ENCODE measurements around the gene DENND6B.
"Not testable (repeated sequence)": the region's sequence is repeated elsewhere in the genome, so short reads cannot be mapped to it uniquely, and the experiment has no call there.

DENND6B gene

DNA sequence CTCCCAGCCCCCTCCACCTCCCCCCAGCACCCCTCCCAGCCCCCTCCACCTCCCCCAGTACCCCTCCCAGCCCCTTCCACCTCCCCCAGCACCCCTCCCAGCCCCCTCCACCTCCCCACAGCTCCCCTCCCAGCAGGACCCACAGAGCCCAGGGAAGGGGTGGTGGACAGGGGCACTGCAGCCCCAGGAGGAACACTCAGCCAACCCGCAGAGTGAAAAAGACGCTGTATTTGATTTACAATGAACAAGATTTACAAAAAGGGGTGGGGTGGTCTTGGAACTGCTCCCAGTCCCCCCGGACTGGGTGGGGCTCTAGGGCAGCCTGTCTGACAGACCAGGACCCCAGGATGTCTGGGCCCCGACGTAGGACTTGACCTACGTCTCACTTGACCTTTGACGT, 52.0 kb downstream of the DENND6B start:
- DNase-seq: no peak
- H3K9me3 ChIP-seq (replicated peaks; ENCODE audit: insufficient read depth, low read length): no peaks in the 10 kb centered on the region
- no peak for TF ChIP-seq EZH2 (optimal IDR thresholded peaks at IDR 0.05; ENCODE audit: low read depth, low read length)
- no peak for TF ChIP-seq EZH2phosphoT487 (IDR thresholded peaks at IDR 0.05; ENCODE audit: low read length)
- TF ChIP-seq, protein P1, sequence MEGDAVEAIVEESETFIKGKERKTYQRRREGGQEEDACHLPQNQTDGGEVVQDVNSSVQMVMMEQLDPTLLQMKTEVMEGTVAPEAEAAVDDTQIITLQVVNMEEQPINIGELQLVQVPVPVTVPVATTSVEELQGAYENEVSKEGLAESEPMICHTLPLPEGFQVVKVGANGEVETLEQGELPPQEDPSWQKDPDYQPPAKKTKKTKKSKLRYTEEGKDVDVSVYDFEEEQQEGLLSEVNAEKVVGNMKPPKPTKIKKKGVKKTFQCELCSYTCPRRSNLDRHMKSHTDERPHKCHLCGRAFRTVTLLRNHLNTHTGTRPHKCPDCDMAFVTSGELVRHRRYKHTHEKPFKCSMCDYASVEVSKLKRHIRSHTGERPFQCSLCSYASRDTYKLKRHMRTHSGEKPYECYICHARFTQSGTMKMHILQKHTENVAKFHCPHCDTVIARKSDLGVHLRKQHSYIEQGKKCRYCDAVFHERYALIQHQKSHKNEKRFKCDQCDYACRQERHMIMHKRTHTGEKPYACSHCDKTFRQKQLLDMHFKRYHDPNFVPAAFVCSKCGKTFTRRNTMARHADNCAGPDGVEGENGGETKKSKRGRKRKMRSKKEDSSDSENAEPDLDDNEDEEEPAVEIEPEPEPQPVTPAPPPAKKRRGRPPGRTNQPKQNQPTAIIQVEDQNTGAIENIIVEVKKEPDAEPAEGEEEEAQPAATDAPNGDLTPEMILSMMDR (IDR thresholded peaks at IDR 0.05; ENCODE audit: low read length): no peak
- H3K9me2 ChIP-seq (replicated peaks; ENCODE audit: insufficient read depth, low read length): no peaks in the 10 kb centered on the region
- no peak overlapping the region for H3K27ac ChIP-seq (ENCODE audit: low read length)
- no peaks in the 10 kb centered on the region for H3K36me3 ChIP-seq (replicated peaks; ENCODE audit: insufficient read depth, low read length)
- H2AFZ ChIP-seq (ENCODE audit: low read length): no peak overlapping the region
- H3K79me2 ChIP-seq (ENCODE audit: low read length): no peaks in the 10 kb centered on the region
- no peak overlapping the region for H3K4me3 ChIP-seq (ENCODE audit: low read length)
- no peak overlapping the region for H3K4me2 ChIP-seq (ENCODE audit: low read depth, low read length)
- H3F3A ChIP-seq (ENCODE audit: insufficient read depth, low read length): peaks cover 11% of the 10 kb centered on the region
- peaks cover 15% of the 10 kb centered on the region for H3K27me3 ChIP-seq (replicated peaks; ENCODE audit: insufficient read depth, low read length)
- no peaks in the 10 kb centered on the region for H4K20me1 ChIP-seq (ENCODE audit: insufficient read depth, low read length)
- H3K4me1 ChIP-seq (ENCODE audit: low read length): peaks cover 14% of the 10 kb centered on the region; the same call in 1 of the 2 replicates
- no peak overlapping the region for H3K9ac ChIP-seq (ENCODE audit: low read length)

DNA sequence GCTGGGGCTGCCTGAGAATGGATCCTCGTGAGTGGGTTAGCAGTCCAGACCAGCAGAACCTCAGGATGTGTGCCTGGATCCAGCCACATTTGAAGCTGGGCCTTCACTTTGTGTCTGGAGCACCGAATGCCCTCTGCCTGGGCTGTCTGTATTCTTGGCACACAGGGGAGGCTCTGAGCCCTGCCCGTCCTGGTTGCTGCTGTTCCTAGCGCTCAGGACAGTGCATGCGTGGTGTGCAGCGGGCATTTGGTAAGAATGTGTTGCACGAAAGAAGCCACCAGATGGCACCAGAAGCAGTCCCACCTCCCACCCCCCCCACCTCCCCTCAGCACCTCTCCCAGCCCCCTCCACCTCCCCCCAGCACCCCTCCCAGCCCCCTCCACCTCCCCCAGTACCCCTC, 52.5 kb downstream of the DENND6B start:
- H3K36me3 ChIP-seq (replicated peaks; ENCODE audit: insufficient read depth, low read length): no peaks in the 10 kb centered on the region
- DNase-seq: peak; percentile 65

GRCh38 chr22:50273781-50274180, 53.0 kb downstream of the DENND6B start:
- H3F3A ChIP-seq (ENCODE audit: insufficient read depth, low read length): peaks cover 15% of the 10 kb centered on the region
- H3K4me2 ChIP-seq (ENCODE audit: low read depth, low read length); H3K79me2 ChIP-seq (ENCODE audit: low read length); H4K20me1 ChIP-seq (ENCODE audit: insufficient read depth, low read length); H3K36me3 ChIP-seq (replicated peaks; ENCODE audit: insufficient read depth, low read length); H3K9me3 ChIP-seq (replicated peaks; ENCODE audit: insufficient read depth, low read length); H3K9me2 ChIP-seq (replicated peaks; ENCODE audit: insufficient read depth, low read length); H3K9ac ChIP-seq (ENCODE audit: low read length); H3K27ac ChIP-seq (ENCODE audit: low read length); H2AFZ ChIP-seq (ENCODE audit: low read length); H3K4me3 ChIP-seq (ENCODE audit: low read length); DNase-seq: not testable (repeated sequence)
- peaks cover 20% of the 10 kb centered on the region for H3K27me3 ChIP-seq (replicated peaks; ENCODE audit: insufficient read depth, low read length)
- H3K4me1 ChIP-seq (ENCODE audit: low read length): peaks cover 14% of the 10 kb centered on the region; the same call in 1 of the 2 replicates

More for the DNA sequence above, 52.5 kb downstream of the DENND6B start:
- no peaks in the 10 kb centered on the region for H4K20me1 ChIP-seq (ENCODE audit: insufficient read depth, low read length)
- no peak overlapping the region for H3K27ac ChIP-seq (ENCODE audit: low read length)
- TF ChIP-seq EZH2phosphoT487 (IDR thresholded peaks at IDR 0.05; ENCODE audit: low read length): no peak
- TF ChIP-seq, protein P1 (IDR thresholded peaks at IDR 0.05; ENCODE audit: low read length): peak; percentile 26
- no peak for TF ChIP-seq EZH2 (optimal IDR thresholded peaks at IDR 0.05; ENCODE audit: low read depth, low read length)
- H3K9me3 ChIP-seq (replicated peaks; ENCODE audit: insufficient read depth, low read length): no peaks in the 10 kb centered on the region
- H3K4me1 ChIP-seq (ENCODE audit: low read length): peaks cover 14% of the 10 kb centered on the region; the same call in 1 of the 2 replicates
- H3K4me2 ChIP-seq (ENCODE audit: low read depth, low read length): no peak overlapping the region
- no peak overlapping the region for H2AFZ ChIP-seq (ENCODE audit: low read length)
- H3K9me2 ChIP-seq (replicated peaks; ENCODE audit: insufficient read depth, low read length): no peaks in the 10 kb centered on the region
- no peak overlapping the region for H3K4me3 ChIP-seq (ENCODE audit: low read length)
- H3F3A ChIP-seq (ENCODE audit: insufficient read depth, low read length): peaks cover 12% of the 10 kb centered on the region
- H3K79me2 ChIP-seq (ENCODE audit: low read length): no peaks in the 10 kb centered on the region
- H3K9ac ChIP-seq (ENCODE audit: low read length): no peak overlapping the region
- H3K27me3 ChIP-seq (replicated peaks; ENCODE audit: insufficient read depth, low read length): peaks cover 19% of the 10 kb centered on the region

DNA sequence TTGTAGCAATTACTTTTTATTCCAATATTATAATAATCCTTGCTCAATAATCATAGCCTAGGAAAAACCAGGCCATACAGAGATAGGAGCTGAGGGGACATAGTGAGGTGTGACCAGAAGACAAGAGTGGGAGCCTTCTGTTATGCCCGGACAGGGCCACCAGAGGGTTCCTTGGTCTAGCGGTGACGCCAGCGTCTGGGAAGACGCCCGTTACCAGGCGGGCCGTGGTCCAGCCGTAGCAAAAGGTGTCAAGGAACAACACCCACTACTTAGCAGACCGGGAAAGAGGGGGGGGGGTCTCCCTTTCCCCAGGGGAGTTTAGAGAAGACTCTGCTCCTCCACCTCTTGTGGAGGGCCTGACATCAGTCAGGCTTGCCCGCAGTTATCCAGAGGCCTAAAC, 53.5 kb downstream of the DENND6B start:
- not testable (repeated sequence) for H3K36me3 ChIP-seq (replicated peaks; ENCODE audit: insufficient read depth, low read length)
- H3K4me1 ChIP-seq (ENCODE audit: low read length): peaks cover 14% of the 10 kb centered on the region; the same call in 1 of the 2 replicates

More for the DNA sequence above, 53.5 kb downstream of the DENND6B start:
- H3K27ac ChIP-seq (ENCODE audit: low read length); H3K9ac ChIP-seq (ENCODE audit: low read length); H3K79me2 ChIP-seq (ENCODE audit: low read length); H3K9me3 ChIP-seq (replicated peaks; ENCODE audit: insufficient read depth, low read length); H4K20me1 ChIP-seq (ENCODE audit: insufficient read depth, low read length); H3K4me3 ChIP-seq (ENCODE audit: low read length); H3K4me2 ChIP-seq (ENCODE audit: low read depth, low read length); H2AFZ ChIP-seq (ENCODE audit: low read length); DNase-seq; H3K9me2 ChIP-seq (replicated peaks; ENCODE audit: insufficient read depth, low read length): not testable (repeated sequence)
- H3K27me3 ChIP-seq (replicated peaks; ENCODE audit: insufficient read depth, low read length): peaks cover 20% of the 10 kb centered on the region
- H3F3A ChIP-seq (ENCODE audit: insufficient read depth, low read length): peaks cover 15% of the 10 kb centered on the region

Measured in MM.1S (cell line).